Anterior cingulate cortex (tissue), 58 donors: ENCODE data around the gene NCOA7.

ENCODE experiments used
- DNase-seq, 58 donors: peaks; one replicate each; lab custom pipeline; 2025; lab: John Stamatoyannopoulos, UW

Gene NCOA7

DNA sequence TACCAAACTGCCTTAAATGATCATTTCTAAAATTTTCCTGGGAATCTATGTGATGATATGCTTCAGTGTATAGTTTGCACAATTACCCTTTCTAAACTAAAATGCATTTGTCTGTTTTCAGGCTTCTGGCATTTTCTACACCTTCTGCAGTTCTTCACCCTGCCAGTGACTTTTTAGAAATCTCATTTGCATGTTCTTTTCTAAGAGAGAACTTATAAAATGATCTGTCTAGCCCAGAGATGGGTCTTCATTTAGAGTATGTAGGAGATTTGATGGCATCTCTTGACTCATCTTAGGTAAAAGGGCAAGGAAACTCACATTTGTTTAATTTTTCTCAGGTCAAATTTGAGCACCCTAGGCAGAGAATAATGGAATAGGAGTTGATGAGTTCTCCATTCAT is 17.8 kb downstream of the NCOA7 start:
- no peak for DNase-seq

DNA sequence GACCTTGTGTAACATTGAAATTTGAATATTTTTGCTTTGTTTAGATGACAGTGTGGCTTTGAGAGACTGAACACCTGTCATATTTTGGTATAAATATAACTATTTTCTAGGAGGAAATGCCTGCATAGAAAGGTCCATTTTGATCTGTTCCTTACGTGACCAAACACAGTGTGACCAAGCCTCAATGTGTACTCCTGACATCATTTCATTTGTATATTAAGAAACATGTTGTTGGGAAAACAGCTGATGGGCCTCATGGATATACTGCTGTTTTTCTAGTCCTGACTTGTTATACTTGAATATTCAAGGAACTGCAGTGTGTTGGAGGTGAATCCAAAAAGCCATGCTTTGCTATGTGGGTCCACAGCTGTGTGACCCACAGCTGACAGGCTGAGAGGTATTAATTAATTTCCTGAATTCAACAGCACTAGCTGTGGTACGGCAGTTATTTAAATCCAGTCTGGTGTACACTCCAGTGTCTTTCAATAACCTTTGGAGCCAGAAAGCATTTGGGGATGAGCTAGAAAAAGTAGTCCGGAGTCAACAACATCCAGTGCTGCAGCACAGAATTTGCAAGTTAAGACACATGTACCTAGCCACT is 18.9 kb downstream of the NCOA7 start:
- DNase-seq, result no peak

DNA sequence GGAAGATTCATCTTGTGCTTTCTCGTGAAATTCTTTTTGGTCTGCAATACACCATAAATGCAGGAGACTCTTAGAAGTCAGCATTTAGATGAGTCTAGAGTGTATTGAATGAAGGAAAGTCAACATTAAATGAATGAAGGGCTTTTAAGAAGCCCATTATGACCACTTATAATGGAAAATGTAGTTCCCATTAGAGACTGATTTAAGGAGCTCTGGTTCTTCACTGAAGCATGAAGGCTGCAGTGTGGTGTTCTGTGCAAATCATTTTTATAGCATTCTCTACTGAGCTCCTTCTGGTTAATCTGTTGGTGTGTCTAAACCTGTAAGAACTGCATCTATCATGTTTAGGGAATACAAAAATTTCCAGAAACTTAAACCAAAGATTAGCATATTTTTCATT is 19.7 kb downstream of the NCOA7 start:
- no peak for DNase-seq

- DNase-seq, result no peak
Observed at GRCh38 chr6:125811259-125811658, 20.5 kb downstream of the NCOA7 start.

GRCh38 chr6:125812394-125813292 is 21.9 kb downstream of the NCOA7 start:
- DNase-seq, result peak in 1 of 58 donors; percentile 15

- DNase-seq, result no peak
Observed at GRCh38 chr6:125814481-125814880, 23.7 kb downstream of the NCOA7 start.

- no peak for DNase-seq
Observed at GRCh38 chr6:125815080-125815910, 24.5 kb downstream of the NCOA7 start.

- no peak for DNase-seq
Observed at GRCh38 chr6:125816828-125817280, 26.1 kb downstream of the NCOA7 start.

DNA sequence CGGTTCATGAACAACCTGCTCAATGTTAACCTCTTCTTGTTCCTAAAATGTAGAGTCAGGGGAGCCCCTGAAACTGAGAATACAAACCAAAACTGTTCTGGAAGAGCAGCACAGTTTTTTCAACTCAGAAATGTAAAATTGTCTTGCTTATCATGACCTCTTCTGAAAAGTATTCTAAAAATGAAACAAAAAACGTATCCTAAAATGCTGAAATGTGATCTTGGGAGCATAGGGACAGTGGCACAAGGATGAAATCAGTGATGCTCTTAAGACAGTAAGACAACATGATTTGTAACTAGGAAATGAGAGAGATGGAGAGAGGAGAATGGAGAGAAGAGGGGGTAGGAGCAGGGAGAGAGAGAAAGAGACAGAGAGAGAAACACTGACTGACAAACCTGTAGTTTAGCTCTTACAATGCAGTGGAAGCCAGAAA is 27.5 kb downstream of the NCOA7 start:
- DNase-seq, result no peak

GRCh38 chr6:125818772-125819260 is 28.1 kb downstream of the NCOA7 start:
- no peak for DNase-seq

- peak in 1 of 58 donors; percentile 1 for DNase-seq
Observed at GRCh38 chr6:125819535-125820326, 29.0 kb downstream of the NCOA7 start.

- peak in 13 of 58 donors; percentile 17 to 62 (median 48) for DNase-seq
Observed at GRCh38 chr6:125821825-125822281, 31.1 kb downstream of the NCOA7 start.

- DNase-seq, result no peak
Observed at GRCh38 chr6:125823180-125823579, 32.4 kb downstream of the NCOA7 start.

DNA sequence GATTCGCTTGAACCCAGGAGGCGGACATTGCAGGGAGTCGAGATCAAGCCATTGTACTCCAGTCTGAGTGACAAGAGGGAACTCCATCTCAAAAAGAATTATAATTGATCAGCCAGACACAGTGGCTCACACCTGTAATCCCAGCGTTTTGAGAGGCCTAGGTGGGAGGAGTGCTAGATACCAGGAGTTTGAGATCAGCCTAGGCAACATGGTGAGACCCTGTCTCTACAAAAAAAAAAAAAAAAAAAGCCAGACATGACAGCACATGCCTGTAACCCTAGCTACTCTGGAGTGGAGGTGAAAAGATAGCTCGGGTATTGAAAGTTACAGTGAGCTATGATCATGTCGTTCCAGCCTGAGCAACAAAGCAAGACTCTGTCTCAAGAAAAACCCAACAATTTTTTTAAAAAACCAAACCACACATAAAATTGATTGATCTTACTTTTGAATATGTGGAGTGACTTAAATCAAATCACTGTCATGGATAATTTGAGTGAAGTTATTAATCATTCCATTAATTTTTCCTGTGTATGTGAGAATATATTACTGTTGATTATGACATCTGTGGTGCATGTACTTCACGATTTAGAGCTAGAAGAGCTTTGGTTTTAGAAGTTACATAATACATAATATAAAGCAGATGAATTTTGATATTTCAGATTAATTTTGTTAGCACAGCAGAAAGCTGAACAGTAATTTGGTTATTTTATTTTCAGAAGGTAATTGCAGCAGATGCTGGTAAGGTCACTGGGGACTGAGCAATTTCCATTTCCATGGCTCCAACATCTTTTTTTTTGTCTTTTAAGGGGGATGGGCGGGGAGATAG is 34.4 kb downstream of the NCOA7 start:
- no peak for DNase-seq

- DNase-seq, result no peak
Observed at GRCh38 chr6:125826695-125827463, 36.1 kb downstream of the NCOA7 start.

DNA sequence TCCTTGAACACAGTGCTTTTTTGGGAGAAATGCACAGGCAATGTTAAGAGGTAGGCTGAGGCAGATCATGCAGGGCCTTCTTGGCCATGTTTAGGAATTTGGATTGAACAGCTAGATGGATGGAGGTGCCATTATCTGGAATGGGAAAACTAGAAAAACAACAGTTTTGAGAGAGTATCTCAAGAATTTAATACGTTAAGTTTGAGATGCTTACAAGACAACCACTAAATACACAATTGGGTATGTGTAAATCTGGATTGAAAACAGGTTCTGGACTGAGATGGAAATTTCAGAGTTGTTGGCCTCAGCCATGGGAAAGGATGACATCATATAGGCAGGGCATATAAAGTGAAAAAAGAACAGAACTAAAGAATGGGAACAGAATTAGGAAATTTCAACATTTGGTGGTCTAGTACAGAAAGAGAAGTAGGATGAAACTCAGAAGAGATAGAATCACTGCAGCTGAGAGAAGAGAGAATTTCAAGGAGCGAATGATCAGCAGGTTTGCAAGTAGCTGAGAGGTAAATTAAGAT is 37.1 kb downstream of the NCOA7 start:
- no peak for DNase-seq

GRCh38 chr6:125828476-125829039 is 37.8 kb downstream of the NCOA7 start:
- no peak for DNase-seq
